NCI-H345 treated with DMSO at 0.1 percent for 48 hours (cell line): ENCODE results near the gene S100A13.

Experiments used
- DNase-seq: peaks from one replicate; lab custom pipeline; 2025; ENCODE audit not compliant: unreplicated experiment; lab: John Stamatoyannopoulos, UW

The S100A13 gene

GRCh38 chr1:153627715-153628626, 666 bp upstream of the S100A13 start, which contains the start of gene S100A1:
S100A1 (plus strand) TSS chr1:153628434; CDS start chr1:153630522, 2,088 bp downstream.
- no peak for DNase-seq

GRCh38 chr1:153626477-153626903, 815 bp downstream of the S100A13 start:
- no peak for DNase-seq

GRCh38 chr1:153624965-153625611, 2.2 kb downstream of the S100A13 start:
- no peak for DNase-seq

GRCh38 chr1:153623101-153623500, 4.2 kb downstream of the S100A13 start:
- no peak for DNase-seq

- DNase-seq, result no peak
Observed at GRCh38 chr1:153619171-153619570, 8.1 kb downstream of the S100A13 start.

- DNase-seq, result peak; percentile 56
Observed at GRCh38 chr1:153617663-153618062, 9.6 kb downstream of the S100A13 start.

- DNase-seq, result no peak
Observed at GRCh38 chr1:153616917-153617311, 10.4 kb downstream of the S100A13 start.

GRCh38 chr1:153616144-153616916, 11.0 kb downstream of the S100A13 start, which contains the start of gene S100A14:
S100A14 (minus strand) TSS chr1:153616325; CDS start chr1:153615858, 467 bp downstream.
- no peak for DNase-seq

- no peak for DNase-seq
Observed at GRCh38 chr1:153615406-153615805, 11.9 kb downstream of the S100A13 start.

- DNase-seq, result no peak
Observed at GRCh38 chr1:153614906-153615305, 12.4 kb downstream of the S100A13 start.

- no peak for DNase-seq
Observed at GRCh38 chr1:153614189-153614900, 13.0 kb downstream of the S100A13 start.

GRCh38 chr1:153613406-153613805, 13.9 kb downstream of the S100A13 start:
- DNase-seq, result no peak

- no peak for DNase-seq
Observed at GRCh38 chr1:153612755-153613331, 14.5 kb downstream of the S100A13 start, which contains the start of gene S100A16. S100A16 (minus strand) TSS chr1:153613137; CDS start chr1:153608151, 4,986 bp downstream.

GRCh38 chr1:153612111-153612754, 15.1 kb downstream of the S100A13 start:
- DNase-seq, result no peak

- no peak for DNase-seq
Observed at GRCh38 chr1:153611356-153611755, 15.9 kb downstream of the S100A13 start.

- DNase-seq, result no peak
Observed at GRCh38 chr1:153610811-153611301, 16.4 kb downstream of the S100A13 start.

- no peak for DNase-seq
Observed at GRCh38 chr1:153610334-153610733, 17.0 kb downstream of the S100A13 start.

GRCh38 chr1:153609585-153609907, 17.8 kb downstream of the S100A13 start:
- DNase-seq, result no peak

- DNase-seq, result no peak
Observed at GRCh38 chr1:153608742-153609584, 18.3 kb downstream of the S100A13 start.
